WTC11 (cell line): ENCODE results near the gene OSGEPL1. TPM values are rescaled to one million over a fixed set of nuclear protein-coding genes. Genes with fewer than 3 reads are reported as not detected.

Experiments
- AR ChIP-seq: fragments of 250-450 bp; sonication (Bioruptor Pico); IDR thresholded peaks from 2 replicates; pipeline ENCODE4 v1.9.0; 2021; ENCODE audit warnings: mild to moderate bottlenecking
- ATF3 ChIP-seq: sonication (generic); formaldehyde crosslinking; conservative IDR thresholded peaks from 2 replicates; pipeline ENCODE4 v1.8.1; 2022; ENCODE audit warnings: mild to moderate bottlenecking, missing genetic modification reagents
- ATF6 ChIP-seq: sonication (generic); formaldehyde crosslinking; IDR thresholded peaks from 2 replicates; pipeline ENCODE4 v1.8.1; 2023; ENCODE audit warnings: mild to moderate bottlenecking, missing genetic modification reagents
- CDX4 ChIP-seq: fragments of 250-450 bp; sonication (Bioruptor Pico); IDR thresholded peaks from 2 replicates; pipeline ENCODE4 v1.9.0; 2021; ENCODE audit warnings: moderate library complexity, mild to moderate bottlenecking, inconsistent platforms, borderline replicate concordance
- ELF4 ChIP-seq: sonication (generic); formaldehyde crosslinking; IDR thresholded peaks from 2 replicates; pipeline ENCODE4 v1.8.1; 2022; ENCODE audit warnings: low read depth, mild to moderate bottlenecking, moderate library complexity, missing genetic modification reagents
- ESRRA ChIP-seq: sonication (generic); formaldehyde crosslinking; IDR thresholded peaks from 2 replicates; pipeline ENCODE4 v1.8.1; 2022; ENCODE audit warnings: mild to moderate bottlenecking, missing genetic modification reagents, borderline replicate concordance
- ETV6 ChIP-seq: sonication (generic); formaldehyde crosslinking; IDR thresholded peaks from 2 replicates; pipeline ENCODE4 v1.8.1; 2022; ENCODE audit warnings: mild to moderate bottlenecking, missing genetic modification reagents
- FOXJ3 ChIP-seq: sonication (generic); formaldehyde crosslinking; IDR thresholded peaks from 2 replicates; pipeline ENCODE4 v1.9.0; 2021; ENCODE audit warnings: missing genetic modification reagents, mild to moderate bottlenecking, borderline replicate concordance
- JUN ChIP-seq: sonication (generic); formaldehyde crosslinking; IDR thresholded peaks from 2 replicates; pipeline ENCODE4 v1.8.0; 2023; ENCODE audit warnings: mild to moderate bottlenecking, missing genetic modification reagents
- MAX ChIP-seq: sonication (generic); formaldehyde crosslinking; IDR thresholded peaks from 2 replicates; pipeline ENCODE4 v1.8.0; 2022; ENCODE audit warnings: mild to moderate bottlenecking, missing genetic modification reagents
- MLX ChIP-seq: sonication (generic); formaldehyde crosslinking; IDR thresholded peaks from 2 replicates; pipeline ENCODE4 v1.8.1; 2023; ENCODE audit warnings: mild to moderate bottlenecking, missing genetic modification reagents, moderate library complexity
- MYBL2 ChIP-seq: sonication (generic); formaldehyde crosslinking; IDR thresholded peaks from 2 replicates; pipeline ENCODE4 v1.8.1; 2023; ENCODE audit warnings: mild to moderate bottlenecking, moderate library complexity, missing genetic modification reagents
- NFATC4 ChIP-seq: fragments of 250-450 bp; sonication (Bioruptor Pico); IDR thresholded peaks from 2 replicates; pipeline ENCODE4 v1.9.0; 2021; ENCODE audit warnings: mild to moderate bottlenecking
- SMAD3 ChIP-seq: sonication (generic); formaldehyde crosslinking; IDR thresholded peaks from 2 replicates; pipeline ENCODE4 v1.8.0; 2022; ENCODE audit warnings: missing genetic modification reagents, mild to moderate bottlenecking, borderline replicate concordance
- SMAD4 ChIP-seq: sonication (generic); formaldehyde crosslinking; IDR thresholded peaks from 2 replicates; pipeline ENCODE4 v1.8.0; 2022; ENCODE audit warnings: mild to moderate bottlenecking, missing genetic modification reagents
- SOX15 ChIP-seq: fragments of 250-450 bp; sonication (Bioruptor Pico); IDR thresholded peaks from 2 replicates; pipeline ENCODE4 v1.9.0; 2021; ENCODE audit warnings: mild to moderate bottlenecking
- TCF7 ChIP-seq: sonication (generic); formaldehyde crosslinking; IDR thresholded peaks from 2 replicates; pipeline ENCODE4 v1.8.0; 2022; ENCODE audit warnings: mild to moderate bottlenecking, low read depth, missing genetic modification reagents, moderate library complexity
- TEAD1 ChIP-seq: sonication (generic); formaldehyde crosslinking; IDR thresholded peaks from 2 replicates; pipeline ENCODE4 v1.8.0; 2022; ENCODE audit warnings: mild to moderate bottlenecking, missing genetic modification reagents
- TP53 ChIP-seq: sonication (generic); formaldehyde crosslinking; IDR thresholded peaks from 2 replicates; pipeline ENCODE4 v1.8.1; 2023; ENCODE audit warnings: mild to moderate bottlenecking, missing genetic modification reagents
- USF2 ChIP-seq: sonication (generic); formaldehyde crosslinking; IDR thresholded peaks from 2 replicates; pipeline ENCODE4 v1.8.1; 2023; ENCODE audit warnings: mild to moderate bottlenecking, missing genetic modification reagents, moderate library complexity
- ZBTB21 ChIP-seq: sonication (generic); formaldehyde crosslinking; IDR thresholded peaks from 2 replicates; pipeline ENCODE4 v1.8.1; 2023; ENCODE audit warnings: mild to moderate bottlenecking, missing genetic modification reagents, borderline replicate concordance
- ZBTB43 ChIP-seq: sonication (generic); formaldehyde crosslinking; IDR thresholded peaks from 2 replicates; pipeline ENCODE4 v1.8.1; 2023; ENCODE audit warnings: mild to moderate bottlenecking, missing genetic modification reagents
- ZMAT4 ChIP-seq: fragments of 250-450 bp; sonication (Bioruptor Pico); IDR thresholded peaks from 2 replicates; pipeline ENCODE4 v1.9.0; 2021; ENCODE audit warnings: mild to moderate bottlenecking
- ZNF138 ChIP-seq: sonication (generic); formaldehyde crosslinking; conservative IDR thresholded peaks from 2 replicates; pipeline ENCODE4 v1.8.1; 2022; ENCODE audit warnings: mild to moderate bottlenecking, moderate library complexity, missing genetic modification reagents
- ZNF317 ChIP-seq: sonication (generic); formaldehyde crosslinking; IDR thresholded peaks from 2 replicates; pipeline ENCODE4 v1.8.1; 2023; ENCODE audit warnings: low read depth, mild to moderate bottlenecking, moderate library complexity, missing genetic modification reagents, borderline replicate concordance
- ZNF423 ChIP-seq: fragments of 250-450 bp; sonication (Bioruptor Pico); IDR thresholded peaks from 2 replicates; pipeline ENCODE4 v2.1.2; 2022; ENCODE audit warnings: mild to moderate bottlenecking, moderate library complexity
- ZNF512 ChIP-seq: sonication (generic); formaldehyde crosslinking; IDR thresholded peaks from 2 replicates; pipeline ENCODE4 v1.8.1; 2022; ENCODE audit warnings: missing genetic modification reagents, borderline replicate concordance
- total RNA-seq: library from RNA; stranded (reverse); gene quantifications from 3 replicates; pipeline ENCODE4 v1.2.3, GENCODE V29; 2021

Gene OSGEPL1
- total RNA-seq, 1 experiment from 2014 or later = 15.2 TPM

GRCh38 chr2:189762551-189763298, at the start of gene OSGEPL1 (continued):
- TF ChIP-seq AR (CRISPR knock-in tag) (no peak), ESRRA (CRISPR knock-in tag) (no peak), SOX15 (CRISPR knock-in tag) (no peak), TCF7 (CRISPR knock-in tag) (no peak), SMAD4 (CRISPR knock-in tag) (no peak), ATF6 (CRISPR knock-in tag) (no peak), ZNF317 (no peak), FOXJ3 (CRISPR knock-in tag) (no peak), NFATC4 (no peak), USF2 (CRISPR knock-in tag) (peak; percentile 90), MYBL2 (CRISPR knock-in tag) (0 out of 2 replicates have a peak, but pooled peaks have one; percentile 56), TP53 (CRISPR knock-in tag) (no peak), SMAD3 (CRISPR knock-in tag) (no peak), ZNF512 (no peak), ELF4 (no peak), ZMAT4 (CRISPR knock-in tag) (no peak), TEAD1 (CRISPR knock-in tag) (0 out of 2 replicates have a peak, but pooled peaks have one; percentile 51), ZNF138 (CRISPR knock-in tag) (no peak), ZNF423 (CRISPR knock-in tag) (no peak), MLX (CRISPR knock-in tag) (no peak), ATF3 (CRISPR knock-in tag) (no peak), JUN (CRISPR knock-in tag) (no peak), ZBTB21 (CRISPR knock-in tag) (no peak), CDX4 (CRISPR knock-in tag) (no peak), ZBTB43 (CRISPR knock-in tag) (no peak), ETV6 (CRISPR knock-in tag) (peak; percentile 82), MAX (CRISPR knock-in tag) (peak; percentile 73)
